Measurements from ENCODE around the gene TRIP4. TPM values are rescaled to one million over a fixed set of nuclear protein-coding genes. Genes with fewer than 3 reads are reported as not detected.
A peak's percentile ranks its signal among the peaks of the same experiment; 100 is the strongest.

TRIP4 gene
- total RNA-seq, 4 donors from 2014 or later = 9.9 to 13.2 (median 11.8) TPM

GRCh38 chr15:64354688-64355344 lies 32.8 kb upstream of the TRIP4 start:
- no peak for DNase-seq (ENCODE audit: extremely low spot score)
- intact Hi-C loops (cut with DNase I) = loop anchor here (5.0 to 10.0 kb wide), 2 partner anchors 150 to 193 kb away; partner anchors contain the start of gene PPIB
- Histone ChIP-seq H3K27ac (replicated peaks in 1 of 4) (peak overlapping the region in 3 of 4 donors; percentile 80 to 88 (median 83)), H3K9me3 (peaks cover 0 to 6% (median 0%) of the 10 kb centered on the region in 4 donors), H3K27me3 (no peaks in the 10 kb centered on the region), H3K4me3 (peak overlapping the region; percentile 72 to 97 (median 91)), H3K4me1 (peaks cover 16 to 27% (median 21%) of the 10 kb centered on the region in 4 donors), H3K36me3 (no peaks in the 10 kb centered on the region)
- no peak for TF ChIP-seq POLR2AphosphoS5 (IDR thresholded peaks at IDR 0.05)
- TF ChIP-seq EP300 (IDR thresholded peaks at IDR 0.05) = no peak
- TF ChIP-seq POLR2A (IDR thresholded peaks at IDR 0.05; ENCODE audit: low read depth) = no peak
- TF ChIP-seq CTCF (IDR thresholded peaks at IDR 0.05) = no peak
- WGBS = 35% methylated on average over 5 of the region's 5 CpGs

- DNase-seq (ENCODE audit: extremely low spot score) = no peak
- WGBS = under 1% methylated on average over 22 of the region's 30 CpGs
- TF ChIP-seq POLR2A (IDR thresholded peaks at IDR 0.05; ENCODE audit: low read depth) (no peak), CTCF (IDR thresholded peaks at IDR 0.05) (no peak), EP300 (IDR thresholded peaks at IDR 0.05) (no peak)
Measured at GRCh38 chr15:64355348-64355943, 32.2 kb upstream of the TRIP4 start.

GRCh38 chr15:64355944-64356709 lies 31.5 kb upstream of the TRIP4 start, which contains the start of gene CSNK1G1:
Gene CSNK1G1 (minus strand): TSS chr15:64356173. CDS start chr15:64300499, 55,674 bp downstream.
- intact Hi-C loops (cut with DNase I) = loop anchor here (5.0 to 10.0 kb wide), 2 partner anchors 151 to 194 kb away; partner anchors contain the start of gene PPIB

More at GRCh38 chr15:64355348-64355943, 32.2 kb upstream of the TRIP4 start:
- H3K9me3 ChIP-seq = peaks cover 0 to 6% (median 0%) of the 10 kb centered on the region in 4 donors
- intact Hi-C loops (cut with DNase I) = loop anchor here (5.0 to 10.0 kb wide), 2 partner anchors 151 to 193 kb away; partner anchors contain the start of gene PPIB
- no peaks in the 10 kb centered on the region for H3K27me3 ChIP-seq
- peaks cover 16 to 27% (median 21%) of the 10 kb centered on the region in 4 donors for H3K4me1 ChIP-seq
- no peaks in the 10 kb centered on the region for H3K36me3 ChIP-seq
- H3K27ac ChIP-seq (replicated peaks in 1 of 4) = peak overlapping the region; percentile 80 to 88 (median 83)
- peak overlapping the region; percentile 72 to 97 (median 91) for H3K4me3 ChIP-seq

More at GRCh38 chr15:64355944-64356709, 31.5 kb upstream of the TRIP4 start, which contains the start of gene CSNK1G1:
- under 1% methylated on average over 20 of the region's 42 CpGs for WGBS
- Histone ChIP-seq H3K4me1 (peaks cover 16 to 27% (median 21%) of the 10 kb centered on the region in 4 donors), H3K4me3 (peak within 1 kb of the TSS; percentile 72 to 97 (median 91)), H3K27me3 (no peaks in the 10 kb centered on the region), H3K9me3 (peaks cover 0 to 6% (median 0%) of the 10 kb centered on the region in 4 donors), H3K27ac (replicated peaks in 1 of 4) (peak within 1 kb of the TSS; percentile 80 to 88 (median 83)), H3K36me3 (no peaks in the 10 kb centered on the region)
- TF ChIP-seq EP300 (IDR thresholded peaks at IDR 0.05) = no peak
- peak; percentile 70 to 79 for TF ChIP-seq POLR2AphosphoS5 (IDR thresholded peaks at IDR 0.05)
- peak; percentile 23 to 34 (median 27) for TF ChIP-seq CTCF (IDR thresholded peaks at IDR 0.05)
- DNase-seq (ENCODE audit: extremely low spot score) = peak; percentile 97

All from esophagus muscularis mucosa (tissue), 4 donors.